ENCODE results near the gene ANKS1B. TPM values are rescaled to one million over a fixed set of nuclear protein-coding genes. Genes with fewer than 3 reads are reported as not detected.

The ANKS1B gene
- total RNA-seq, 3 donors from 2014 or later (not counting 1 experiment from before 2014, with no cell fraction given): not detected

GRCh38 chr12:99153293-99153692 is 831.4 kb downstream of the ANKS1B start:
- Mint-ChIP-seq H3K4me1 (no peaks in the 10 kb centered on the region), H3K9me3 (peaks cover 7% of the 10 kb centered on the region in 2 donors), H3K27ac (no peak overlapping the region), H3K36me3 (no peaks in the 10 kb centered on the region), H3K4me3 (no peak overlapping the region), H3K27me3 (ENCODE audit: low read depth in 2 of 2) (no peaks in the 10 kb centered on the region)
- WGBS (ENCODE audit: insufficient coverage): 85% methylated on average over 2 of the region's 3 CpGs
- no peak for TF ChIP-seq CTCF (IDR thresholded peaks at IDR 0.05)
- DNase-seq: no peak
- no peak for ATAC-seq
- Histone ChIP-seq H3K27ac (ENCODE audit: low read length) (no peak overlapping the region), H3K27me3 (ENCODE audit: control insufficient read depth, insufficient read depth, low read length) (no peaks in the 10 kb centered on the region), H3K4me1 (ENCODE audit: control insufficient read depth, insufficient read depth, low read length) (no peaks in the 10 kb centered on the region), H3K4me3 (ENCODE audit: low read length) (no peak overlapping the region), H3K9me3 (ENCODE audit: control insufficient read depth, insufficient read depth, low read length) (no peaks in the 10 kb centered on the region), H3K36me3 (ENCODE audit: control insufficient read depth, insufficient read depth, low read length) (no peaks in the 10 kb centered on the region)
- intact Hi-C loops (cut with micrococcal nuclease): no loop called here

- WGBS (ENCODE audit: insufficient coverage): no CpG with 5 or more reads among the region's 2 CpGs
- Histone ChIP-seq H3K27ac (ENCODE audit: low read length) (no peak overlapping the region), H3K4me1 (ENCODE audit: control insufficient read depth, insufficient read depth, low read length) (no peaks in the 10 kb centered on the region), H3K9me3 (ENCODE audit: control insufficient read depth, insufficient read depth, low read length) (no peaks in the 10 kb centered on the region), H3K36me3 (ENCODE audit: control insufficient read depth, insufficient read depth, low read length) (no peaks in the 10 kb centered on the region), H3K27me3 (ENCODE audit: control insufficient read depth, insufficient read depth, low read length) (no peaks in the 10 kb centered on the region), H3K4me3 (ENCODE audit: low read length) (no peak overlapping the region)
- intact Hi-C loops (cut with micrococcal nuclease): no loop called here
- H3K9me3 Mint-ChIP-seq: peaks cover 7% of the 10 kb centered on the region in 2 donors
- DNase-seq (no peak), ATAC-seq (no peak)
- H3K27ac Mint-ChIP-seq: no peak overlapping the region
- no peak overlapping the region for H3K4me3 Mint-ChIP-seq
- H3K4me1 Mint-ChIP-seq: no peaks in the 10 kb centered on the region
- TF ChIP-seq CTCF (IDR thresholded peaks at IDR 0.05): no peak
- H3K27me3 Mint-ChIP-seq (ENCODE audit: low read depth in 2 of 2): no peaks in the 10 kb centered on the region
- no peaks in the 10 kb centered on the region for H3K36me3 Mint-ChIP-seq
Observed at GRCh38 chr12:99152337-99152736, 832.4 kb downstream of the ANKS1B start.

- no peaks in the 10 kb centered on the region for H3K4me1 Mint-ChIP-seq
- no peaks in the 10 kb centered on the region for H3K36me3 ChIP-seq (ENCODE audit: control insufficient read depth, insufficient read depth, low read length)
- DNase-seq: no peak
- no peaks in the 10 kb centered on the region for H3K36me3 Mint-ChIP-seq
- no peak for ATAC-seq
- peaks cover 7% of the 10 kb centered on the region in 2 donors for H3K9me3 Mint-ChIP-seq
- H3K27me3 Mint-ChIP-seq (ENCODE audit: low read depth in 2 of 2): no peaks in the 10 kb centered on the region
- no peaks in the 10 kb centered on the region for H3K4me1 ChIP-seq (ENCODE audit: control insufficient read depth, insufficient read depth, low read length)
- intact Hi-C loops (cut with micrococcal nuclease): no loop called here
- TF ChIP-seq CTCF (IDR thresholded peaks at IDR 0.05): no peak
- no peaks in the 10 kb centered on the region for H3K27me3 ChIP-seq (ENCODE audit: control insufficient read depth, insufficient read depth, low read length)
- H3K9me3 ChIP-seq (ENCODE audit: control insufficient read depth, insufficient read depth, low read length): no peaks in the 10 kb centered on the region
- no peak overlapping the region for H3K27ac Mint-ChIP-seq
- H3K27ac ChIP-seq (ENCODE audit: low read length): no peak overlapping the region
- H3K4me3 Mint-ChIP-seq: no peak overlapping the region
- H3K4me3 ChIP-seq (ENCODE audit: low read length): no peak overlapping the region
Observed at GRCh38 chr12:99151744-99152143, 833.0 kb downstream of the ANKS1B start.

- Mint-ChIP-seq H3K27ac (no peak overlapping the region), H3K9me3 (peaks cover 7 to 10% of the 10 kb centered on the region in 2 donors), H3K27me3 (ENCODE audit: low read depth in 2 of 2) (no peaks in the 10 kb centered on the region), H3K4me3 (no peak overlapping the region), H3K36me3 (no peaks in the 10 kb centered on the region), H3K4me1 (no peaks in the 10 kb centered on the region)
- no peak for TF ChIP-seq CTCF (IDR thresholded peaks at IDR 0.05)
- DNase-seq (no peak), ATAC-seq (no peak)
- no peaks in the 10 kb centered on the region for H3K9me3 ChIP-seq (ENCODE audit: control insufficient read depth, insufficient read depth, low read length)
- intact Hi-C loops (cut with micrococcal nuclease): no loop called here
- no peak overlapping the region for H3K4me3 ChIP-seq (ENCODE audit: low read length)
- 50% methylated on average over 2 of the region's 2 CpGs for WGBS (ENCODE audit: insufficient coverage)
- no peaks in the 10 kb centered on the region for H3K27me3 ChIP-seq (ENCODE audit: control insufficient read depth, insufficient read depth, low read length)
- H3K36me3 ChIP-seq (ENCODE audit: control insufficient read depth, insufficient read depth, low read length): no peaks in the 10 kb centered on the region
- no peak overlapping the region for H3K27ac ChIP-seq (ENCODE audit: low read length)
- no peaks in the 10 kb centered on the region for H3K4me1 ChIP-seq (ENCODE audit: control insufficient read depth, insufficient read depth, low read length)
Observed at GRCh38 chr12:99147130-99147529, 837.6 kb downstream of the ANKS1B start.

Data from natural killer cell (primary cell).